DMS79 (cell line): ENCODE data around the gene GAS2L1.

Experiments used
- DNase-seq: peaks from one replicate; lab custom pipeline; 2025; lab: John Stamatoyannopoulos, UW

The GAS2L1 gene

GRCh38 chr22:29310065-29310862 is 3.8 kb downstream of the GAS2L1 start:
- no peak for DNase-seq

GRCh38 chr22:29310863-29311339 is 4.5 kb downstream of the GAS2L1 start:
- no peak for DNase-seq

GRCh38 chr22:29311464-29312217 is 5.2 kb downstream of the GAS2L1 start:
- DNase-seq: no peak

GRCh38 chr22:29312218-29313125 is 6.0 kb downstream of the GAS2L1 start:
- no peak for DNase-seq

GRCh38 chr22:29313126-29313575 is 6.7 kb downstream of the GAS2L1 start:
- no peak for DNase-seq

- no peak for DNase-seq
Measured at GRCh38 chr22:29313576-29314466, 7.4 kb downstream of the GAS2L1 start.

GRCh38 chr22:29314537-29315285 is 8.3 kb downstream of the GAS2L1 start:
- no peak for DNase-seq

- no peak for DNase-seq
Measured at GRCh38 chr22:29315286-29316140, 9.1 kb downstream of the GAS2L1 start, which contains the start of gene RASL10A. Gene RASL10A, minus strand, starts transcription at chr22:29315697. Its CDS starts 451 bp downstream, at chr22:29315246.

GRCh38 chr22:29316141-29316828 is 9.8 kb downstream of the GAS2L1 start:
- DNase-seq: no peak

- DNase-seq: no peak
Measured at GRCh38 chr22:29317827-29318454, 11.5 kb downstream of the GAS2L1 start.

GRCh38 chr22:29319072-29319471 is 12.6 kb downstream of the GAS2L1 start:
- DNase-seq: no peak

GRCh38 chr22:29320546-29320945 is 14.1 kb downstream of the GAS2L1 start:
- no peak for DNase-seq

GRCh38 chr22:29323641-29324040 is 17.2 kb downstream of the GAS2L1 start:
- no peak for DNase-seq

GRCh38 chr22:29325356-29325755 is 18.9 kb downstream of the GAS2L1 start:
- no peak for DNase-seq

GRCh38 chr22:29325785-29326315 is 19.4 kb downstream of the GAS2L1 start:
- DNase-seq: no peak

GRCh38 chr22:29326481-29326880 is 20.0 kb downstream of the GAS2L1 start:
- DNase-seq: no peak

GRCh38 chr22:29327089-29327764 is 20.8 kb downstream of the GAS2L1 start:
- DNase-seq: no peak
